ENCODE data around the gene SLC28A1.

DNA sequence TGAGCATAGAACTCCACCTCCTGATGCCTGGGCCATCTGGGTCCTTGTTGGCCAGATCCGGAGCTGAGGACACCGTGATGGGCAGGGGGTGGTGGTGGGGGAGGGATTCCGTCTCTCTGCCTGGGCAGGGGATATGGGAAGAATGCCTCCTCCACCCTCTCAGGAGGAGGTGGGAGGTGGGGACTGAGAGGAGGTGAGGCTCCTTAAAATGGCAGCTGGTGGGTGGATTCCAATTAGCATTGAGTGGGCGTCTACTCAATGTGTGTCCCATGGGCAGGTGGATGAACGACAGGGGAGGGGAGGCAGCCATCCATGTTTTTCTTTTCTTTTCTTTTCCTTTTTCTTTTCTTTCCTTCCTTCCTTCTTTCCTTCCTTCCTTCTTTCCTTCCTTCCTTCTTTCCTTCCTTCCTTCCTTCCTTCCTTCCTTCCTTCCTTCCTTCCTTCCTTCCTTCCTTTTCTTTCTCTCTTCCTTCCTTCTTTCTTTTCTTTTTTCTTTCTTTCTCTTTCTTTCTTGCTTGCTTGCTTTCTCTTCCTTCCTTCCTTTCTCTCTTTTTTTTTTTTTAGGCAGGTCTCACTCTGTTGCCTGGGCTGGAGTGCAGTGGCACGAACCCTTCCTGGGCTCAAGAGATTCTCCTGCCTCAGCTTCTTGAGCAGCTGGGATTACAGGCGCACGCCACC is 5.0 kb downstream of the SLC28A1 start:
- TF ChIP-seq POLR2AphosphoS5 (IDR thresholded peaks at IDR 0.05; ENCODE audit: borderline replicate concordance, low read depth, low read length) (no peak), EZH2 (IDR thresholded peaks at IDR 0.05) (no peak)

Data from SK-N-MC (cell line).